Parathyroid adenoma (tissue), 2 donors: ENCODE results near the gene LRATD1.

Experiments used
- H2AFZ ChIP-seq: fragments of 300-600 bp; sonication (generic); one replicate; pipeline ENCODE4 v1.7.0; 2017; ENCODE audit warnings: antibody characterized with exemption, mild to moderate bottlenecking
- H3K27ac ChIP-seq: fragments of 300-600 bp; sonication (generic); one replicate; pipeline ENCODE4 v1.7.0; 2017
- H3K27me3 ChIP-seq: fragments of 300-600 bp; sonication (generic); one replicate; pipeline ENCODE4 v1.7.0; 2017; ENCODE audit warnings: low read length; ENCODE audit not compliant: control insufficient read depth, insufficient read depth
- H3K36me3 ChIP-seq: fragments of 300-600 bp; sonication (generic); one replicate; pipeline ENCODE4 v1.7.0; 2017; ENCODE audit warnings: low read length; ENCODE audit not compliant: control insufficient read depth, insufficient read depth
- H3K4me1 ChIP-seq: fragments of 300-600 bp; sonication (generic); one replicate; pipeline ENCODE4 v1.7.0; 2017; ENCODE audit warnings: control low read depth
- H3K4me2 ChIP-seq: fragments of 300-600 bp; sonication (generic); one replicate; pipeline ENCODE4 v1.7.0; 2017; ENCODE audit warnings: low read length
- H3K4me3 ChIP-seq: fragments of 300-600 bp; sonication (generic); one replicate; pipeline ENCODE4 v1.7.0; 2017; ENCODE audit warnings: low read depth, low read length
- H3K79me2 ChIP-seq: fragments of 300-600 bp; sonication (generic); one replicate; pipeline ENCODE4 v1.7.0; 2017; ENCODE audit warnings: control low read depth
- H3K9ac ChIP-seq: fragments of 300-600 bp; sonication (generic); one replicate; pipeline ENCODE4 v1.7.0; 2017; ENCODE audit warnings: mild to moderate bottlenecking
- H3K9me3 ChIP-seq: fragments of 300-600 bp; sonication (generic); one replicate; pipeline ENCODE4 v1.7.0; 2017; ENCODE audit warnings: low read length; ENCODE audit not compliant: control insufficient read depth
- CTCF ChIP-seq: fragments of 300-600 bp; sonication (generic); IDR thresholded peaks from one replicate; pipeline ENCODE4 v1.7.0; 2017; ENCODE audit warnings: antibody characterized with exemption, mild to moderate bottlenecking
- donor health status: primary hyperparathyroidism.

The LRATD1 gene

DNA sequence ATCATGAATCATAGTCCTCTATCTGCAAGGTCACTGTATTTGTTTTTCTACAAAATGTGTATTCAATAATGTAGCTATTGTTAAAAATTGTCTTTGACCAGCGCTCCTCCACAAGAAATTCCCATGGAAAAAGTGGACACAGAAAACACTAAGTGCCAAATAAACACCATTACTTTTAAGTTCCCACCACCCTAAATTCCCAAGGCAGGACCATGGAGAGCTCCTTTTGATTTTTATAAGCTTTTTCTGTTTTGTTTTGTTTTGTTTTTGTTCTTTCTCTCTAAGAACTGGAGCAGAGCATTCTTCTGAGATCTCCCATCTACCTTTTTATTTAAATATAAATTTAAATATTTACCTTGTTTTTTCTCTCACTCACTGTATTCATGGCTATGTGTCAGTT, 44.5 kb downstream of the LRATD1 start:
- Histone ChIP-seq H3K4me2 (no peak overlapping the region), H2AFZ (no peak overlapping the region), H3K27me3 (no peaks in the 10 kb centered on the region), H3K27ac (no peak overlapping the region), H3K4me1 (no peaks in the 10 kb centered on the region), H3K9me3 (no peaks in the 10 kb centered on the region), H3K9ac (no peak overlapping the region), H3K4me3 (no peak overlapping the region), H3K79me2 (no peaks in the 10 kb centered on the region), H3K36me3 (no peaks in the 10 kb centered on the region)
- TF ChIP-seq CTCF, result no peak

- Histone ChIP-seq H3K36me3 (no peaks in the 10 kb centered on the region), H2AFZ (no peak overlapping the region), H3K27ac (no peak overlapping the region), H3K4me3 (no peak overlapping the region), H3K4me1 (no peaks in the 10 kb centered on the region), H3K27me3 (no peaks in the 10 kb centered on the region), H3K9me3 (no peaks in the 10 kb centered on the region), H3K9ac (no peak overlapping the region), H3K4me2 (no peak overlapping the region), H3K79me2 (no peaks in the 10 kb centered on the region)
- TF ChIP-seq CTCF, result no peak
Measured at GRCh38 chr2:14678761-14679160, 46.2 kb downstream of the LRATD1 start.

- Histone ChIP-seq H3K9me3 (no peaks in the 10 kb centered on the region), H3K9ac (no peak overlapping the region), H2AFZ (no peak overlapping the region), H3K36me3 (no peaks in the 10 kb centered on the region), H3K4me3 (no peak overlapping the region), H3K79me2 (no peaks in the 10 kb centered on the region), H3K4me2 (no peak overlapping the region), H3K27ac (no peak overlapping the region), H3K27me3 (no peaks in the 10 kb centered on the region), H3K4me1 (no peaks in the 10 kb centered on the region)
- no peak for TF ChIP-seq CTCF
Measured at GRCh38 chr2:14681608-14682007, 49.1 kb downstream of the LRATD1 start.
